ENCODE results near the gene CIZ1. TPM values are rescaled to one million over a fixed set of nuclear protein-coding genes. Genes with fewer than 3 reads are reported as not detected.

The CIZ1 gene
- total RNA-seq, 1 experiment from 2014 or later = 93.7 TPM

- Mint-ChIP-seq H3K27me3 (ENCODE audit: unreplicated experiment) (no peaks in the 10 kb centered on the region), H3K4me1 (ENCODE audit: low read depth, unreplicated experiment) (peaks cover 28% of the 10 kb centered on the region)
- CTCF ChIA-PET = no interaction called here
Measured at GRCh38 chr9:128143525-128144238, 47.7 kb downstream of the CIZ1 start.

GRCh38 chr9:128142596-128142995 is 48.8 kb downstream of the CIZ1 start:
- no peaks in the 10 kb centered on the region for H3K27me3 Mint-ChIP-seq (ENCODE audit: unreplicated experiment)
- CTCF ChIA-PET = no interaction called here
- H3K36me3 Mint-ChIP-seq (ENCODE audit: insufficient read depth, unreplicated experiment) = peaks cover 23% of the 10 kb centered on the region
- no peak for DNase-seq
- BruUV-seq (replicated peaks) = no TSS peak
- peak overlapping the region; percentile 27 for H3K27ac Mint-ChIP-seq (ENCODE audit: unreplicated experiment)
- TF ChIP-seq CTCF (IDR thresholded peaks at IDR 0.05; ENCODE audit: unreplicated experiment) = no peak
- intact Hi-C loops (cut with micrococcal nuclease; ENCODE audit: unreplicated experiment) = no loop called here
- H3K4me1 Mint-ChIP-seq (ENCODE audit: low read depth, unreplicated experiment) = peaks cover 33% of the 10 kb centered on the region
- no peak overlapping the region for H3K4me3 Mint-ChIP-seq (ENCODE audit: low read depth, unreplicated experiment)
- no peaks in the 10 kb centered on the region for H3K9me3 Mint-ChIP-seq (ENCODE audit: low read depth, unreplicated experiment)

More at GRCh38 chr9:128143525-128144238, 47.7 kb downstream of the CIZ1 start:
- Mint-ChIP-seq H3K9me3 (ENCODE audit: low read depth, unreplicated experiment) (no peaks in the 10 kb centered on the region), H3K4me3 (ENCODE audit: low read depth, unreplicated experiment) (peak overlapping the region; percentile 17), H3K36me3 (ENCODE audit: insufficient read depth, unreplicated experiment) (peaks cover 21% of the 10 kb centered on the region), H3K27ac (ENCODE audit: unreplicated experiment) (peak overlapping the region; percentile 95)
- DNase-seq = peak; percentile 66
- no peak for TF ChIP-seq CTCF (IDR thresholded peaks at IDR 0.05; ENCODE audit: unreplicated experiment)
- BruUV-seq (replicated peaks) = no TSS peak
- intact Hi-C loops (cut with micrococcal nuclease; ENCODE audit: unreplicated experiment) = no loop called here

- Mint-ChIP-seq H3K4me3 (ENCODE audit: low read depth, unreplicated experiment) (no peak overlapping the region), H3K4me1 (ENCODE audit: low read depth, unreplicated experiment) (peaks cover 37% of the 10 kb centered on the region), H3K27me3 (ENCODE audit: unreplicated experiment) (no peaks in the 10 kb centered on the region), H3K9me3 (ENCODE audit: low read depth, unreplicated experiment) (no peaks in the 10 kb centered on the region), H3K36me3 (ENCODE audit: insufficient read depth, unreplicated experiment) (peaks cover 28% of the 10 kb centered on the region), H3K27ac (ENCODE audit: unreplicated experiment) (peak overlapping the region; percentile 27)
- no peak for TF ChIP-seq CTCF (IDR thresholded peaks at IDR 0.05; ENCODE audit: unreplicated experiment)
- CTCF ChIA-PET = no interaction called here
- no peak for DNase-seq
- BruUV-seq (replicated peaks) = no TSS peak
- intact Hi-C loops (cut with micrococcal nuclease; ENCODE audit: unreplicated experiment) = no loop called here
Measured at GRCh38 chr9:128142061-128142460, 49.3 kb downstream of the CIZ1 start.

- H3K9me3 Mint-ChIP-seq (ENCODE audit: low read depth, unreplicated experiment) = no peaks in the 10 kb centered on the region
- H3K4me1 Mint-ChIP-seq (ENCODE audit: low read depth, unreplicated experiment) = peaks cover 37% of the 10 kb centered on the region
- peaks cover 29% of the 10 kb centered on the region for H3K36me3 Mint-ChIP-seq (ENCODE audit: insufficient read depth, unreplicated experiment)
- no peak overlapping the region for H3K4me3 Mint-ChIP-seq (ENCODE audit: low read depth, unreplicated experiment)
- DNase-seq = no peak
- no peak for TF ChIP-seq CTCF (IDR thresholded peaks at IDR 0.05; ENCODE audit: unreplicated experiment)
- BruUV-seq (replicated peaks) = no TSS peak
- CTCF ChIA-PET = no interaction called here
- H3K27me3 Mint-ChIP-seq (ENCODE audit: unreplicated experiment) = no peaks in the 10 kb centered on the region
- H3K27ac Mint-ChIP-seq (ENCODE audit: unreplicated experiment) = peak overlapping the region; percentile 27
- intact Hi-C loops (cut with micrococcal nuclease; ENCODE audit: unreplicated experiment) = no loop called here
Measured at GRCh38 chr9:128141604-128142003, 49.8 kb downstream of the CIZ1 start.

All from Calu3 (cell line).